HCT116 (cell line): ENCODE measurements around the gene TFF2.

Experiments used
- ATF3 ChIP-seq: IDR thresholded peaks from 2 replicates; pipeline ENCODE4 v1.6.1; 2012
- CBX3 ChIP-seq: IDR thresholded peaks from 2 replicates; pipeline ENCODE4 v1.6.1; 2012; ENCODE audit warnings: low read depth
- CTCF ChIP-seq, 3 experiments: fragments of 200-600 bp in 1 of 3; sonication (generic) in 1 of 3; IDR thresholded peaks in 2 of 3; conservative IDR thresholded peaks in 1 of 3; 2 replicates each; pipeline ENCODE4 v1.5.1; 2012 to 2017; ENCODE audit warnings: low read depth in 2 of 3, low read length in 2 of 3, antibody characterized with exemption in 1 of 3, borderline replicate concordance in 1 of 3, control low read depth in 1 of 3, mild to moderate bottlenecking in 1 of 3, mixed read lengths in 1 of 3, mixed run types in 1 of 3, moderate library complexity in 1 of 3; ENCODE audit not compliant: insufficient read depth in 1 of 3
- EGR1 ChIP-seq: IDR thresholded peaks from 2 replicates; pipeline ENCODE4 v1.6.1; 2012; ENCODE audit warnings: low read depth
- EZH2 ChIP-seq: fragments of 200-600 bp; sonication (generic); IDR thresholded peaks from 2 replicates; pipeline ENCODE4 v1.6.1; 2017; ENCODE audit warnings: antibody characterized with exemption, mixed run types
- EZH2phosphoT487 ChIP-seq: fragments of 200-600 bp; IDR thresholded peaks from 2 replicates; pipeline ENCODE4 v1.6.1; 2018; ENCODE audit warnings: antibody characterized with exemption, borderline replicate concordance
- JUND ChIP-seq: IDR thresholded peaks from 2 replicates; pipeline ENCODE4 v1.6.1; 2012
- MAX ChIP-seq: IDR thresholded peaks from 2 replicates; pipeline ENCODE4 v1.6.1; 2012
- POLR2A ChIP-seq: IDR thresholded peaks from 2 replicates; pipeline ENCODE4 v1.7.0; 2011; ENCODE audit warnings: borderline replicate concordance; ENCODE audit not compliant: insufficient read depth, insufficient read length; ENCODE audit errors: extremely low read depth
- RAD21 ChIP-seq: IDR thresholded peaks from 2 replicates; pipeline ENCODE4 v1.6.1; 2012; ENCODE audit warnings: low read depth, mild to moderate bottlenecking
- REST ChIP-seq: IDR thresholded peaks from 2 replicates; pipeline ENCODE4 v1.6.1; 2012; ENCODE audit warnings: low read depth
- SIN3A ChIP-seq: IDR thresholded peaks from 2 replicates; pipeline ENCODE4 v1.6.1; 2012; ENCODE audit warnings: low read depth
- SP1 ChIP-seq: IDR thresholded peaks from 2 replicates; pipeline ENCODE4 v1.6.1; 2012; ENCODE audit warnings: low read depth

GRCh38 chr21:42304556-42305454, 46.0 kb downstream of the TFF2 start:
- TF ChIP-seq CTCF (IDR thresholded peaks at IDR 0.05 in 2 of 3, conservative IDR thresholded peaks at IDR 0.05 in 1 of 3; ENCODE audit: borderline replicate concordance in 1 of 3, insufficient read depth in 1 of 3, low read depth in 2 of 3, low read length in 2 of 3) (no peak), SIN3A (no peak), POLR2A (no peak), EZH2 (no peak), EZH2phosphoT487 (no peak), MAX (no peak), ATF3 (no peak), SP1 (no peak), REST (no peak), RAD21 (no peak), EGR1 (no peak), JUND (no peak), CBX3 (no peak)
